H1 (cell line): ENCODE measurements around the gene ZNF644. TPM values are rescaled to one million over a fixed set of nuclear protein-coding genes. Genes with fewer than 3 reads are reported as not detected.

ENCODE experiments used
- CTCF ChIA-PET: fragments of 300-600 bp; sonication (Branson Sonifier 250); formaldehyde crosslinking; loops from one replicate; lab custom pipeline; 2021; ENCODE audit not compliant: partially characterized antibody; lab: Charles Lee
- POLR2A ChIA-PET: fragments of 300-600 bp; sonication (Branson Sonifier 250); formaldehyde crosslinking; loops from one replicate; lab custom pipeline; 2021; ENCODE audit warnings: inconsistent platforms; ENCODE audit not compliant: partially characterized antibody; lab: Charles Lee
- DNase-seq, 2 experiments: peaks; one replicate each; pipeline versions ENCODE4 v3.0.0 to v3.0.0-alpha.2; 2010 to 2022; ENCODE audit warnings: low spot score in 2 of 2, low read depth in 1 of 2, mixed read lengths in 1 of 2
- FAIRE-seq: peaks from 2 replicates; lab custom pipeline; 2011; peaks lifted over from hg19 to GRCh38; lab: Jason Lieb, UNC
- H2AFZ ChIP-seq: 2 replicates; pipeline ENCODE4 v1.8.1; 2012; ENCODE audit warnings: low read length, inconsistent platforms
- H2AK5ac ChIP-seq: 2 replicates; pipeline ENCODE4 v1.6.1; 2013; ENCODE audit warnings: low read depth, low read length
- H2BK120ac ChIP-seq: replicated peaks from 2 replicates; pipeline ENCODE3; 2013; ENCODE audit warnings: low read depth, low read length, inconsistent platforms
- H2BK12ac ChIP-seq: 2 replicates; pipeline ENCODE4 v1.6.1; 2013; ENCODE audit warnings: low read depth, low read length
- H2BK15ac ChIP-seq: 2 replicates; pipeline ENCODE4 v1.6.1; 2013; ENCODE audit warnings: low read length
- H2BK20ac ChIP-seq: 2 replicates; pipeline ENCODE4 v1.6.1; 2013; ENCODE audit warnings: low read length
- H2BK5ac ChIP-seq: 2 replicates; pipeline ENCODE4 v1.6.1; 2013; ENCODE audit warnings: low read depth, low read length
- H3K14ac ChIP-seq: 2 replicates; pipeline ENCODE4 v1.6.1; 2013; ENCODE audit warnings: inconsistent platforms; ENCODE audit not compliant: insufficient read length
- H3K18ac ChIP-seq: 2 replicates; pipeline ENCODE4 v1.6.1; 2013; ENCODE audit warnings: low read length; ENCODE audit errors: extremely low read depth
- H3K23ac ChIP-seq: 2 replicates; pipeline ENCODE4 v1.6.1; 2013; ENCODE audit warnings: inconsistent platforms; ENCODE audit not compliant: insufficient read length
- H3K23me2 ChIP-seq: 2 replicates; pipeline ENCODE4 v1.6.1; 2013; ENCODE audit warnings: low read depth, low read length
- H3K27ac ChIP-seq: 2 replicates; pipeline ENCODE4 v1.6.1; 2011; ENCODE audit warnings: low read depth, low read length, inconsistent platforms
- H3K27me3 ChIP-seq, 4 experiments: replicated peaks in 1 of 4; 1 replicate in 1 of 4; 2 replicates in 3 of 4; pipeline versions ENCODE4 v1.6.1 to v1.8.1; 2011 to 2013; ENCODE audit warnings: low read length in 3 of 4, mild to moderate bottlenecking in 3 of 4, inconsistent platforms in 2 of 4, mixed read lengths in 2 of 4, moderate library complexity in 1 of 4; ENCODE audit not compliant: control insufficient read depth in 3 of 4, insufficient read depth in 3 of 4; ENCODE audit errors: extremely low read depth in 1 of 4
- H3K36me3 ChIP-seq, 4 experiments: 2 replicates each; pipeline versions ENCODE4 v1.6.1 to v1.8.1; 2011 to 2013; ENCODE audit warnings: mild to moderate bottlenecking in 4 of 4, low read length in 3 of 4, moderate library complexity in 2 of 4, control low read depth in 1 of 4, inconsistent platforms in 1 of 4; ENCODE audit not compliant: insufficient read depth in 4 of 4, control insufficient read depth in 2 of 4
- H3K4ac ChIP-seq: replicated peaks from 2 replicates; pipeline ENCODE3; 2013; ENCODE audit warnings: low read length, low read depth, mixed read lengths, inconsistent platforms; ENCODE audit not compliant: insufficient read length
- H3K4me1 ChIP-seq, 4 experiments: replicated peaks in 1 of 4; 1 replicate in 1 of 4; 2 replicates in 3 of 4; pipeline versions ENCODE4 v1.6.1 to v1.8.1; 2011 to 2013; ENCODE audit warnings: low read length in 3 of 4, inconsistent platforms in 2 of 4, mixed read lengths in 1 of 4; ENCODE audit not compliant: insufficient read depth in 4 of 4, control insufficient read depth in 3 of 4
- H3K4me2 ChIP-seq, 2 experiments: 2 replicates each; pipeline versions ENCODE4 v1.6.1 to v1.8.1; 2011 to 2013; ENCODE audit warnings: low read depth in 2 of 2, low read length in 2 of 2, control low read depth in 1 of 2, inconsistent platforms in 1 of 2, mild to moderate bottlenecking in 1 of 2; ENCODE audit not compliant: insufficient read depth in 1 of 2
- H3K4me3 ChIP-seq, 4 experiments: fragments of 200-600, 300-600 bp in 1 of 4; sonication (generic), shearing (Covaris generic), sonication (Bioruptor Twin) in 1 of 4; 2 replicates each; pipeline versions ENCODE4 v1.5.1 to v1.8.1; 2011 to 2016; ENCODE audit warnings: low read length in 4 of 4, low read depth in 3 of 4, control low read depth in 2 of 4, inconsistent platforms in 2 of 4, mild to moderate bottlenecking in 2 of 4, mixed read lengths in 1 of 4, moderate library complexity in 1 of 4; ENCODE audit not compliant: insufficient read depth in 2 of 4; ENCODE audit errors: extremely low read depth in 1 of 4
- H3K56ac ChIP-seq: replicated peaks from 2 replicates; pipeline ENCODE3; 2013; ENCODE audit warnings: low read depth, mild to moderate bottlenecking, mixed read lengths, low read length, inconsistent platforms; ENCODE audit not compliant: insufficient read length
- H3K79me1 ChIP-seq: 2 replicates; pipeline ENCODE4 v1.6.1; 2013; ENCODE audit warnings: low read depth, low read length, control low read depth
- H3K79me2 ChIP-seq, 2 experiments: 2 replicates each; pipeline versions ENCODE4 v1.6.1 to v1.8.1; 2012 to 2013; ENCODE audit warnings: low read length in 2 of 2, mild to moderate bottlenecking in 2 of 2, inconsistent platforms in 1 of 2; ENCODE audit not compliant: insufficient read depth in 2 of 2, control insufficient read depth in 1 of 2
- H3K9ac ChIP-seq, 4 experiments: replicated peaks in 1 of 4; 1 replicate in 1 of 4; 2 replicates in 3 of 4; pipeline versions ENCODE4 v1.6.1 to v1.8.1; 2011 to 2013; ENCODE audit warnings: low read depth in 3 of 4, low read length in 3 of 4, control low read depth in 2 of 4, mild to moderate bottlenecking in 2 of 4, moderate library complexity in 2 of 4, inconsistent platforms in 1 of 4; ENCODE audit errors: extremely low read depth in 1 of 4
- H3K9me3 ChIP-seq, 2 experiments: 2 replicates each; pipeline versions ENCODE4 v1.6.1 to v1.8.1; 2012 to 2013; ENCODE audit warnings: mild to moderate bottlenecking in 2 of 2, moderate library complexity in 2 of 2, control low read depth in 1 of 2, inconsistent platforms in 1 of 2, low read depth in 1 of 2, low read length in 1 of 2, mixed read lengths in 1 of 2; ENCODE audit not compliant: insufficient read depth in 2 of 2
- H4K20me1 ChIP-seq, 2 experiments: replicated peaks in 1 of 2; 2 replicates each; pipeline versions ENCODE3 to v1.8.1; 2011 to 2013; ENCODE audit warnings: inconsistent platforms in 2 of 2, low read length in 2 of 2, mild to moderate bottlenecking in 1 of 2; ENCODE audit not compliant: insufficient read depth in 2 of 2, control insufficient read depth in 1 of 2
- H4K5ac ChIP-seq: 2 replicates; pipeline ENCODE4 v1.6.1; 2013; ENCODE audit warnings: low read length, low read depth, mixed read lengths, inconsistent platforms; ENCODE audit not compliant: insufficient read length
- H4K8ac ChIP-seq: 2 replicates; pipeline ENCODE4 v1.8.0; 2013; ENCODE audit warnings: mild to moderate bottlenecking, moderate library complexity, low read length, inconsistent platforms; ENCODE audit not compliant: insufficient read depth; ENCODE audit errors: extremely low read depth
- H4K91ac ChIP-seq: replicated peaks from 2 replicates; pipeline ENCODE3; 2013; ENCODE audit warnings: low read length, mixed read lengths, inconsistent platforms; ENCODE audit not compliant: insufficient read length
- BACH1 ChIP-seq: IDR thresholded peaks from 2 replicates; pipeline ENCODE4 v1.6.1; 2012; ENCODE audit warnings: low read length, improper control_type of control experiment
- BRCA1 ChIP-seq: IDR thresholded peaks from 2 replicates; pipeline ENCODE4 v1.6.1; 2012; ENCODE audit warnings: low read depth, low read length, improper control_type of control experiment
- HDAC6 ChIP-seq: IDR thresholded peaks from one replicate; pipeline ENCODE4 v1.7.1; 2012; ENCODE audit warnings: low read depth, mild to moderate bottlenecking, inconsistent platforms, low read length, moderate library complexity
- NRF1 ChIP-seq: IDR thresholded peaks from 2 replicates; pipeline ENCODE4 v1.6.1; 2011; ENCODE audit warnings: mild to moderate bottlenecking, low read depth, low read length, improper control_type of control experiment
- RBBP5 ChIP-seq: IDR thresholded peaks from 2 replicates; pipeline ENCODE4 v1.7.1; 2012; ENCODE audit warnings: low read depth, mild to moderate bottlenecking, inconsistent platforms, low read length, moderate library complexity, borderline replicate concordance
- WGBS, 2 experiments: shearing (Covaris generic) in 1 of 2; methylation state at CpG; one replicate each; pipeline versions ENCODE4 v1.1.6 to v1.1.7; 2013 to 2015; ENCODE audit warnings: low lambda C conversion rate in 2 of 2, mixed read lengths in 2 of 2, inconsistent platforms in 1 of 2, low coverage in 1 of 2, missing lambda C conversion rate in 1 of 2; ENCODE audit not compliant: insufficient replicate concordance in 2 of 2, insufficient coverage in 1 of 2, insufficient read length in 1 of 2; ENCODE audit errors: extremely low coverage in 1 of 2, missing lambda C conversion rate in 1 of 2; 5-methylcytosine and 5-hydroxymethylcytosine counted together
- polyA plus RNA-seq, 7 experiments: library from polyadenylated mRNA; depleted of rRNA in 3 of 7; stranded (reverse) in 5 of 7; unstranded in 2 of 7; fragments of >200 nt in 5 of 7; fragments of 200-250 nt in 2 of 7; gene quantifications; 1 replicate in 5 of 7; 2 replicates in 1 of 7; 4 replicates in 1 of 7; pipeline versions ENCODE4 v1.2.1 to v1.2.3, GENCODE V29; 2011 to 2013; ENCODE audit warnings: missing spikeins in 2 of 7, mixed read lengths in 2 of 7
- total RNA-seq: library from RNA; stranded (reverse); fragmentation: NEBNext Ultra II Directional; extraction: Animal tissue kit (Norgen Biotek cat#: 25700); gene quantifications from 2 replicates; pipeline ENCODE4 v1.2.1, GENCODE V29; 2021
- TF ChIP-seq, protein P1 (sequence below): IDR thresholded peaks from 2 replicates; pipeline ENCODE4 v1.6.1; 2011; ENCODE audit warnings: low read length, improper control_type of control experiment

Gene ZNF644
- total and polyA plus RNA-seq, 2 of the 8 experiments (the other 6 are each of a cell fraction or from before 2014, with no cell fraction given): 14.5 to 93.5 TPM

GRCh38 chr1:91059157-91059556, 37.3 kb upstream of the ZNF644 start:
- Histone ChIP-seq H4K91ac (no peak overlapping the region), H3K4me1 (no peaks in the 10 kb centered on the region), H3K18ac (no peak overlapping the region), H2AK5ac (no peak overlapping the region), H3K4me3 (no peak overlapping the region), H3K4ac (no peak overlapping the region), H4K8ac (no peak overlapping the region), H3K27ac (no peak overlapping the region), H3K9ac (no peak overlapping the region), H2BK12ac (no peak overlapping the region), H2BK120ac (no peak overlapping the region), H4K5ac (no peak overlapping the region), H4K20me1 (no peaks in the 10 kb centered on the region), H3K36me3 (no peaks in the 10 kb centered on the region), H3K23me2 (no peaks in the 10 kb centered on the region), H2BK20ac (no peak overlapping the region), H3K79me2 (no peaks in the 10 kb centered on the region), H2AFZ (no peak overlapping the region), H3K9me3 (no peaks in the 10 kb centered on the region), H2BK15ac (no peak overlapping the region), H3K79me1 (no peaks in the 10 kb centered on the region), H3K4me2 (no peak overlapping the region), H2BK5ac (no peak overlapping the region), H3K56ac (no peak overlapping the region), H3K23ac (no peak overlapping the region), H3K27me3 (peaks cover 1 to 12% (median 4%) of the 10 kb centered on the region in 4 experiments; a peak in 5 of 7 replicates), H3K14ac (no peak overlapping the region)
- WGBS, 2 experiments: 91% methylated on average over 2 of the region's 2 CpGs; no CpG with 5 or more reads in 1 of the 2 experiments
- DNase-seq (no peak), FAIRE-seq (peak; percentile 13)
- ChIA-PET POLR2A (interaction anchor here (0.7 kb wide), 1 partner anchor 12 kb away, joined by 3 read pairs; no protein-coding TSS in a partner anchor), CTCF (interaction anchor here (0.8 to 1.3 kb wide), 2 partner anchors 9 to 105 kb away, joined by 3 to 7 read pairs; no protein-coding TSS in a partner anchor)
- TF ChIP-seq, protein P1, sequence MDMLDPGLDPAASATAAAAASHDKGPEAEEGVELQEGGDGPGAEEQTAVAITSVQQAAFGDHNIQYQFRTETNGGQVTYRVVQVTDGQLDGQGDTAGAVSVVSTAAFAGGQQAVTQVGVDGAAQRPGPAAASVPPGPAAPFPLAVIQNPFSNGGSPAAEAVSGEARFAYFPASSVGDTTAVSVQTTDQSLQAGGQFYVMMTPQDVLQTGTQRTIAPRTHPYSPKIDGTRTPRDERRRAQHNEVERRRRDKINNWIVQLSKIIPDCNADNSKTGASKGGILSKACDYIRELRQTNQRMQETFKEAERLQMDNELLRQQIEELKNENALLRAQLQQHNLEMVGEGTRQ: no peak
- TF ChIP-seq RBBP5 (no peak), HDAC6 (no peak), NRF1 (no peak), BACH1 (no peak), BRCA1 (no peak)
